Stimulated activated CD4-positive, alpha-beta T cell treated with anti-CD3 and anti-CD28 coated beads, Interleukin-15, amount 100 ng/mL, for 24 hours (primary cell): ENCODE results near the gene TMEM60.
"Not testable (repeated sequence)": the region's sequence is repeated elsewhere in the genome, so short reads cannot be mapped to it uniquely, and the experiment has no call there.

ENCODE experiments used
- DNase-seq: peaks from one replicate; pipeline ENCODE4 v3.0.0-alpha.2; 2020

The TMEM60 gene

DNA sequence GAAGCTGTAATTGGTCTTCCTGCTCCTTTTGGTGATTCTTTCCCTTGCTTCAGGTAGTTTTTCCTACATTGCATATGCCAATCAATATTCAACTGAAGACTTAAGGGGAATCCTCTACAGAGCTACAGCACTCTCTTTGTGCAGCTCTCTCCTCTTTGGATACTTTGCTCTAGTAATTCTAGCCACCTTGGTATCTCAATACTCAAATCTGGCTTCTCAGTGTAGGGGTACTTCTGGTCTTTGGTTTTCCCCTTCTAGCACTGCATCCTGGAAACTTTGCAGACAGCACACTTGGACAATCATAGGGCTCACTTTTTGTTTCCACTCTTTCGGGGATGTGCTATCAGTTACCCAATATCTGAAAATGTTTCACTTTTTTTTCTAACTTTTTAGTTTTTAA is 10.3 kb upstream of the TMEM60 start:
- DNase-seq: no peak

DNA sequence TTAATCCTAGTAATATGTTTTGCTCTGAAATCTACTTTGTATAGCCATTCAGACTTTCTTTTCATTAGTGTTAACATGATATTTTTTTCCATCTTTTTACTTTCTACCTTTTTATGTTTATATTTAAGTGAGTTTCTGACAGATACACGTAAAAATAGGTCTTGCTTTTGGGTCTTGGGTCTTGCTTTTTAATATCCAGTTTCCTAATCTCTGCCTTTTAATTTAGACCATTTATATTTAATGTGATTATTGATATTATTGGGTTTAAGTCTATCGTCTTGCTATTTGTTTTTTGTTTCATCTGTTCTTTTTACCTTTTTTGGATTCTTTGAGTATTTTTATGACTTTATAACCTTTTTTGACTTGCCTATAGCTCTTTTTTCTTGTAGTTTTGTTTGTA is 8.2 kb upstream of the TMEM60 start:
- no peak for DNase-seq

DNA sequence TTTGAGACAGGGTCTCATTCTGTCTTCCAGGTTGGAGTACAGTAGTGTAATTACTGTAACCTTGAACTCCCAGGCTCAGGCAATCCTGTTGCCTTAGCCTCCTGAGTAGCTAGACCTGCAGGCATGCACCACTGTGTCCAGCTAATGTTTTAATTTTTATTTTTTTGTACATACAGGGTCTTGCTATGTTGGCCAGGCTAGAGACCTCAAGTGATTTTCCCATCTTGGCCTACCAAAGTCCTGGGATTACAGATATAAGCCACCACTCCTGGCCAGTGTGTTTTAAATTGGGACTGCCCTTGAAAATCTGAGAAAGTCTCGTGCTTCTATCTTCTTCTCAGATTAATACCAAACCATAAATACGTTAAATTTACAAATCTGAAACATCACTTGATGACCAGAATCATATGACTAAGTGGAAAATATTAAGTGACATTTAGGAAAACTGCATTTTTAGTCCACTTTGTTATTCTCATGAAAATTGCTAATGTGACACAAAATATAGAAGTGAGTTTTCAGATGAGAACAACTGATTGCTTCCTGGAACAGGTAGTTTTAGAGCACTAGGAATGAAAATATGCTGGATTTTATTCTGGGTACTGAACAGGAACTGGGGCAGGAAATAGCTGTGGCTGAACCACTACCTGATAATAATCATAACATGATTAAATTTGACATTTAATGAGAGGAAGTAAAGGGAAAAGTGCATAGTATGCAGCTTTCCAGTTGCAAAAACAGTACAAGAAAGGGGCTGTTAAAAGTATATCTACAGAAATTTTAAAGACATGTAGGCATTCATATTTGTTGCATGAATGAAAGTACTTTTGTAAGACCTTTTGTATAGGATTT is 4.5 kb upstream of the TMEM60 start:
- DNase-seq: no peak

DNA sequence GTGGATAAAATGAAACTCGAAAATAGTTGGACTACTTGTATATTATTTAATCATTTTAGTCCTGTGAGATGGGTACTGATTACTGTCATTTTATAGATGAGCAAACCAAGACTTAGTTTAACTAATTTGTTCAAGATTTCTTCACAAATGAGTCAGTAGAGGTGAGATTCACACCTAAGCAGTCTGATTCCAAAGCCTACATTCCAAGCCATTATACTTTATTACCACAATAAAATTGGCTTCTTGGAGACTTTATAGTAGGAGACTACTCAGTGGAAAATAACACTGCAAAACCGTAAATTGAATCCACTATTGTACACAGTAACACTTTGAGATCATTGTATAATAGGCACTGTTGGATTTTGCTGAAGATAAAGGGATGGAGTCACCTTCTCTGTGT is 2.5 kb upstream of the TMEM60 start:
- DNase-seq: no peak

DNA sequence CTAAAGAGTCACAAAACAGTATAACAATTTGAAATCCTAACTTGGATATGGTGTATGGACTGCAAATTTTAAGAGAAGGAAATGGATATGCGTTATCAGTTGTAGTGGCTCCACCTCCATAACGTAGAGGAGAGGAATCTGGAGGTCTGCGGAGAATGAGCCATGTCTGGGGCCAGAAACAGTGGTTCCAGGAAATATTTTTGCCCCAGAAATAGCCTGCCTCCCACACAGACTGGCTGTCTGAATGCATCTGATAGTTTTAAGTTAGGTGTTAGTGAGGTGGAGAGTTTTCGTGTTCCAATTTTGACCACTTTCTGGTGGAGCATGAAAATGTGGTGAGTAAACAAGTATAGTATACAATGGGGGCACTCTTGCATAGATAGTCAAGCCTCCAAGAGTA is 1.9 kb upstream of the TMEM60 start:
- DNase-seq: peak; percentile 27

DNA sequence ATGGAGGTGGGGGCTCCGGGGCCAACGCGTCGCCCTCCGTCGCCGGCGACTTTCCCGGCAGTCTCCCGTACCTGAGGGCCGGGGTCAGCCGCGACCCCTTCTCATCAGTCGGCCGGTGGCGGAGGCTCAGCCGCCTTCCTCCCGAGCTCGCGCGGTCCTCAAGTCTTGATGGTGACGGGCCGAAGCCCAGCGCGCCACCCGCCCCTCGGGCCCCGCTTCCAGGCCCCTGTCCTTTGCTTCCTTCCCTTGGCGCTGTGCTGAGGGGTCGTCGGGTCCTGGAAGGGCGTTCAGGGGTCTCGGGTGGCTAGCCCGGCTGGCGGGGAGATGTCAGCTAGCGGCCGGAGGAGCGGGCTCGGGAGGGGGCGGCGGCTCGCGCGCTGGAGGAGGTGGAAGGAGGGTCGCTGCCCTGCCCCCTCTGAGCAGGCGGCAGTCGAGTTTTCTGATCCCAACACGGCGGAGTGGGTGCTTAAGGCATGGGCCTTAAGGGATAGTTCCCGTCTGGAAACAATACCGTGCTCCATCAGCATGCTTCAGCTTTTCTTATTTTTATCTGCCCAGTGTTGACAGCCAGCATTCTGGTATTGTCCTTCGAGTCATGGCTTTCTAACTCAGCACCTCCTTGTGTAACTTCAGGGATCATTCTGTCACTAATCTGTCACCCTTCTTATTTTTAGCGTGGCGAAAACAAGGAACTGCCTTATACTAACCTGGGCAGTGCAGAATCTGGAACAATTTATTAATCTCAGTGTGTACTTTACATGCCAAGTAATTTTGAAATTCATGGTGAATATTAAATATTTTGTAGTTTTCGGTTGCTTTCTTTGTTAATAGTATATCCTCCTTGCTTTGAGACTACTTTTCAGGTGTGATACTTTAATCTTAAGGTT is 1.1 kb upstream of the TMEM60 start:
- peak; percentile 40 for DNase-seq

DNA sequence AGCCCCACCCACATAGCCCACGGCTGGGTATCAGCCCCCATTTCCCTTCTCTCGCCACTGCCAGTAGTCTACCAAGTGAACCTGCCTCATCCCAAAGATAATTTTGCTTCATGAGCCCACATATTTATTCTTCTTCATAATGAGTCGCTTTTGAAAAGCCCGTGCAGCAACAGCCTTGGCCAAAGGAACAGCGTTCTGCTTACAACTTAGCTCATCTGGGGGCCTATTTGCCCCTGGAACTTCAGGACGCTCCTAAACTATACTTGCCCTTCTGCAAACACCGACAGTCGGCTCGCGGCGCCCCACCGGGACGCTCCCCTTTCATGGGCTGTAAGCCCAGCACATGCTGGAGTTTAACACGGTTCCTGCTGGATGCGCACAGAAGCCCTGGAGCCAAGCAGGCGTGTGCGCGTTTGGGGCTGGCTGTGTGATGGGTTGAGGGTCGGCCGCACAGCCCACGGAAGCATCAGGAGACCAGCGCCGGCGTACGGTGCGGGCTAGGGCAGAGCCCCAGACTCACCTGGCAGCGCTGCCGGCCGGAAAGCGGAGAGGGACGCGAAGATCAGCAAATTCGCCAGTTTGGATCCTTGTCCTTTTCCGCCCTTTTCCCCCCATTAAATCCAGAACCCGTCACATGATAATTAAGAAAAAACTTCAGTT is 370 bp downstream of the TMEM60 start:
- DNase-seq: no peak

DNA sequence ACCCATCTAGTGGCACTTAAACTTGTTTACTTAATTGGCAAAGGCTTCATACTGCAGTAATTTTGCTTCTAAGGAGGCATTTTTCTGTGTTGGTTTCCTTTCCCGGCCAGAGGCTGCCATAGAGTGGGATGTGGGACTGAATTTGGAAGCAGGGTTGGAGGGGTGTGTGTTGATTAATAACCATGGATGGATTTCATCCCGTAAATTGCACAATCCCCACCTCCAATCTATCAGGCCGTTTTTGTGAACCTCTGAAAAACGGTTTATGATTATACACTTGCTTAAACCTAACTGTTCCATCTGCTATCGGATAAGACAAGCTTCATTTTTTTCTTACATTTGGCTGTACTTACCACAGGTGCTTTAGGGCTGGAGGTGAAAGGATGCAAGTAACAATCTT is 1.3 kb downstream of the TMEM60 start:
- DNase-seq: no peak

DNA sequence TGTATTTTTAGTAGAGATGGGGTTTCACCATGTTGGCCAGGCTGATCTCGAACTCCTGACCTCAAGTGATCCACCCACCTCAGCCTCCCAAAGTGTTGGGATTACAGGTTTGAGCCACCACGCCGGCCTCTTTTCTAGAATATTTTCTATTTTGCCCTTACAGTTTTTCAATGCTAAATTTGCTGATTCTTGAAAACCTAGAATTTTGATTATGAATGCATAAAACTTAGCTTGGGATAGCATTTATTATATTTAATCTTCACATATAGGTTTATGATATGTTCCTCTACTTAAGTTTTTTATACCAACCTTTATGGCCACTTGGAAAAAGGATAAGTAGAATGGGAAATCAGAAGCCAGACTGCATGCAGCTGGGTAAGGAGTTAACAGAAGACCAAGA is 2.1 kb downstream of the TMEM60 start:
- DNase-seq: no peak

DNA sequence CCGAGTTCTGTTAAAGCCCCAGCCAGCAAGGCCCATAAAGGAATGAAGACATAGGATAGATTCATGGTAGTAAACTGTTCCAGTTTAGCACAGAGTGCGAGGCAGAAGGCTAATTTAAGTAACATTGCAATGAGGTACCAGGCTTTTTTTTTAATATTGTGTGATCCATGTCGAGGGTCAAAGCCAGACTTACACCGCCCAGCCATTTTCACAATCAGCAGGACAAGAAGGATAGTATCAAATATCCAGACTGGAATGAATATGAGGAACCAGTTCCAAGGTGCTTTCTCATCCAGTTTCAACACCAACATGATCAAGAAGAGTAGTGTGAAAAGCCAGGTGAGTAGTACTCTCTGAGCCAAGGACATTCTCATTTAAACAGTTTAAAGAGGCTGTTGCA is 4.2 kb downstream of the TMEM60 start:
- no peak for DNase-seq

DNA sequence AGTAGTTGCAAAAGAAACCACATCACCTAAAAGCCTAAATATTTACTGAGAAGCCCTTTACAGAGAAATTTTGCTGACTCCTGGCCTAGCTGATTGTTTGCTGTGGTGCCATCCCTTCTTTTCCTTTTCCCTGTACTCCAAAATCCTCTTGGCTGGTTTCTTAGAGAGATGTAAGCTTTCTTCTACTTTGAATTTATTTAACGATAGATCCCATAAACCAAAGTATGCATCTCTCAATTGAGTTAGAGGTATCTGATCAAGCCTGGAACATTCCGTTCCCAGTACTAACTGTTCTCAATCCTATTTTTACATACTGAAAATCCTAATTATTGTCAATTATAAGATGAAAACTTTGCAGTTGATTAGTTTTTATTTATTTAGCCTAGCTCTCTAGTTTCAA is 6.3 kb downstream of the TMEM60 start:
- DNase-seq: no peak

DNA sequence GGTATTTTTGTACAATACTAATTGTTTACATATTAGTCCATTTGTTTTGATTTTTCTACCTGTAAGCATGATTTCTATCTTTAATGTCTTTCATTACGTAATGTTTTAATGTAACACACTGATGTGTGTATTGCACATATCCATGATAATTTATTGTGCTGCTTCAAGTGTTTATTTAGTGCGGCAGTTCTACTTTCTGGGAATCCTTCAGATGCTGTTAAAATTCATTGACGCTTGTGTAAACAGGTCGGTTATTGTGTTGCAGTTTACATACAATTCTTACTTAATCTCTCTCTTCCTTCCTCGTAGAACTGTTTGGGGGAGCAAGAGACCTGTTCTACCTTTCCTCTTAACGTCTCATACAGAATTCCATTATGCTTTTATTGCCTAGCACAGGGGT is 6.9 kb downstream of the TMEM60 start:
- DNase-seq: no peak

DNA sequence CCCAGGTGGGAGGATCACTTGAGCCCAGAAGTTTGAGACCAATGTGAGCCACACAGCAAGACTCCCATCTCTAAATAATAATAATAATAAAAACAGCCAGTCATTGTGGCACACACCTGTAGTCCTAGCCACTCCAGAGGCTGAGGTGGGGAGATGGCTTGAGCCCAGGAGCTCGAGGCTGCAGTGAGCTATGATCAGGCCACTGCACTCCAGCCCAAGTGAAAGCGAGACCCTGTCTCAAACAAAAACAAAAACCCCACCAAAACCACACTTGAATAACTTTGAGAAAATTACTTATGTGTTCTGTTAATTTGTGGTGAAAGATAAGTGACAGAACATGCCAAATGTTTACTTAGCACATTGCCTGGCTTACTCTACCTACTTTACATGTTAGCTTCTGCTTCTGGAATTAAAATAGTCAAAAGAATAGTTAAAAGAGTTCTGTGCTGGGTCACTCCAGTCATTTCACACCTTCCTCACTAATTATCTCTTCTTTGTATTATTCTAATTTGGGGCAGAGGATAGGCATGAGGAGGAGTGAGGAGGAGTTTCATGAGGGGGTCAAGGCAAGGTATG is 9.8 kb downstream of the TMEM60 start:
- DNase-seq: no peak

DNA sequence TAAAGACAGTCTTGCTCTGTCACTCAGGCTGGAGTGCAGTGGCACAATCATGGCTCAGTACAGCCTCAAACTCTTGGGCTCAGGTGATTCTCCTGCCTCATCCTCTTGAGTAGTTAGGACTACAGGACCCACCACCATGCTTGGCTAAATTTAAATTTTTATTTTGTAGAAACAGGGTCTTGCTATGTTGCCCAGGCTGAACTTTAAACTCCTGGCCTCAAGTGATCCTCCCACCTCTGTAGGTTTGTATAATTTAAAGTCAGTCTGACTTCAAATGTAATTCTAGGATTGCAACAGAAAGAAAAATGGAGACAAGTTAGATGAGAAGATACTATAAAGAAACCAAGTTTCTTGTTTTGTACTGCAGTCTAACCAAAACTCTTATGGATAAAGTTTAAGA is 11.5 kb downstream of the TMEM60 start:
- DNase-seq: no peak

DNA sequence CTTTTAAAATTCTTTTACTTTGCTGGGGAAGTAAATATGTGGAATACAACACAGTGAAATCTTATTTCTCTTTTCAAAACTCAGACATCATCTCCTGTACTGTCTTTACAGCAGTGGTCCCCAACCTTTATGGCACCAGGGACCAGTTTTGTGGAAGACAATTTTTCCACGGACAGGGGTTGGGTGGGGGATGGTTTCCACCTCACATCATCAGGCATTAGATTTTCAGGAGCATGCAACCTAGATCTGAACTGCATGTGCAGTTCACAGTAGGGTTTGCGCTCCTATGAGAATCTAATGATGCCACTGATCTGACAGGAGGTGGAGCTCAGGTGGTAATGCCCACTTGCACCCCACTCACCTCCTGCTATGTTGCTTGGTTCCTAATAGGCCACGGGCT is 12.2 kb downstream of the TMEM60 start:
- no peak for DNase-seq

DNA sequence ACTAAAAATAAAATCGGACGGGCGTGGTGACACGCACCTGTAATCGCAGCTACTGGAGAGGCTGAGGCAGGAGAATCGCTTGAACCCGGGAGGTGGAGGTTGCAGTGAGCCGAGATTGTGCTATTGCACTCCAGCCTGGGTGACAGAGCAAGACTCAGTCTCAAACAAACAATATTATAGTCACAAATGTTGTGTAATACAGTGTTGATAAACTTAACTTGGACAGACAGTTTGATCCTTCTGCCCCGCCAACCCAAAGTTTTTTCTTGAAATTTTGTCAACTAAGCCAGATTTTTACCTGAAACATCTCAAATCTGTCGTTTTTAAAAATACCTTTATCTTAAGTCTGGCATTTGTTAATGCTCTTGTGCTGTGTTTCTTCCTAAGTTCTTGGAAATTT is 13.8 kb downstream of the TMEM60 start:
- not testable (repeated sequence) for DNase-seq

DNA sequence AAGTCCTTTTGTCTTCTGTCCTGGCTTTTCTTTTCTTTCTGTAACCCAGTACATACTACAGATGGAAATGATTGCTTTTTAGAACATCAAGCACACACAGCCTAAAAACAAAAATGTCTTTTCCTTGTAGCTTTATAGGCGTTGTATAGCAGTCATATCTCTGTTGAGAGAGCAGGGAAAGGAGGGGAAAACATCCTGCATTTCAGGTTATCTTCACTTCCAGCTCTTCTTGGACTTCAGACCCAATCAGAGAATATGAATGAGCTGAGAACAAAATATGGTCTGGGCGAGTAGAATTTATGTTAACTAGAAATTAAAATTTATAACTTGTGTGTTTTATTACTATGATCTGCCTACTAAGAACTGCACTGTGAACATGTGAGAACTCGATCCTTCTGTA is 14.7 kb downstream of the TMEM60 start:
- DNase-seq: no peak

DNA sequence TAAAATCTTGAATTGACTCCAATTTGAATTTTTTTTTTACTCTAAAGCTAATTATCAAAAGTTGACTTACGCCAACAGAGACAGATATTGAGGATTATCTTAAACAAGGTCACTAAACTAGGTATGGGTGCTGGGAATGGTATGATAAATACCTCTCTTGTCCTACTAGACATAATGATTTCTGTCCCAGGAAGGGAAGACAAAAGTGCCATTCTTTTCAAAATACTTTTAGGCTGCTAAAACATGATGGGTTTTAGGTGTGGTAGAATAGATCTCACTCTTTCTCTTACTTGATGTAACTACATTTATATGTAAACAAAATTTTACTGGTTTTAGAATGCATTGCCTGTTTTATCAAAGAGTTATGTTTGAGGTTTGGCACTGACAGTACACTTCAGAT is 15.1 kb downstream of the TMEM60 start:
- no peak for DNase-seq

DNA sequence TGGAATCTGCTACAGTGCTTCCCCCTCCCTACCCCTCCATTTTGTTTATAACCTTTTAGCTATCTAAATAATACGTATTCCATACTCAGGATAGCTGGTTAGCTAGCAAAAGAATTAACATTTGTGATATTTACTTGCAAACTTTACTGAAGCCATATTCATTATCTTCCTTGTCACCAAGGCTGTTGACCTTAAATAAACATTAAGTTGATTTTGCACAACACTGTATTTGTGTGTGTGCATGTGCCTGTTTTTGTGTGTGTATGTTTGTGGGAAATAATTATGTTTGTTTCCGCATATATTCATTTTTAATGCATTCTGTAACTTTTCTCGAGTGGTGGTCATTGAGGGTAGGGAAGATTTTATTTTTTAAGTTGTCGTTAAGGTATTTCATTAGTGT is 15.9 kb downstream of the TMEM60 start:
- no peak for DNase-seq

DNA sequence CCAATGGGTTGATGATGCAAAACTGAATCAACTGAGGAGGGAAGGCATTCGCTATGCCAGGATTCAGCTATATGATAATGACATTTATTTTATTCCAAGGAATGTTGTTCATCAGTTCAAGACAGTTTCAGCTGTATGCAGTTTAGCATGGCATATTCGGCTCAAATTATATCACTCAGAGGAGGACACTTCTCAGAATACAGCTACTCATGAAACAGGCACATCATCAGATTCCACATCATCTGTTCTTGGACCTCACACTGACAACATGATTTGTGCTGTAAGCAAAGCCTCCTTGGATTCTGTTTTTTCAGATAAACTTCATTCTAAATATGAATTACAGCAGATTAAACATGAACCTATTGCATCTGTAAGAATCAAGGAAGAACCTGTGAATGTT is 19.7 kb downstream of the TMEM60 start:
- no peak for DNase-seq

DNA sequence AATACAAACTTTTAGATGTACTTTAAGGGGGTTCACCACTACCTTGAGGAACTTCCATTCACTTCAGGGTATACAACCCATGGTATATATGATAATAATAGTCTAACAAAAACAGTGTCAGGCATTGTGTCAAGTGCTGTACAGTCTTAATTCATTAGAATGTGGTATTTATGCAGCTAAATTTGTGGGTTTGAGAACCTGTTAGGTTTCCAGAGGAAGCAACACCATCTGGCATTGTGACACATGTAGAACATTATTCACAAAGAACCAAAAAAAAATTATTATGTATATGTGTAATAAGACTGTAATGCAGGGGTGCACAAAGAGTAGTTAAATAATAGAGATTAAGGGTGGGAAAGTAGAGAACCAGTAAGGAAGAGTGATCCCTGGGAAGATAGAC is 26.3 kb downstream of the TMEM60 start:
- no peak for DNase-seq

DNA sequence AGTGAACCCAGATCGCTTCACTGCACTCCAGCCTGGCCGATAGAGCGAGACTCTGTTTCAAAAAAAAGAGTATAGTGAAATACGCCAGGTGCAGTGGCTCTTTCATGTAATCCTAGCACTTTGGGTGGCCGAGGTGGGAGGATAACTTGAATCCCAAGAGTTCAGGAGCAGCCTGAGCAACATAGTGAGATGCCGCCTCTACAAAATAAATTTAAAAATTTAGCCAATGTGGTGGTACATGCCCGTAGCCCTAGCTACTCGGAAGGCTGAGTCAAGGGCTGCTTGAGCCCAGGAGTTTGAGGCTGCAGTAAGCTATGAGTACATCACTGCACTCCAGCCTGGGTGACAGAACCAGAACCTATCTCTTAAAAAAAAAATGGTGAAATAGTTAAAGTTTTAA is 27.9 kb downstream of the TMEM60 start:
- DNase-seq: no peak
